ENCODE results near the gene MAGEA6.
"Not testable (repeated sequence)": the region's sequence is repeated elsewhere in the genome, so short reads cannot be mapped to it uniquely, and the experiment has no call there.

MAGEA6 gene, protein sequence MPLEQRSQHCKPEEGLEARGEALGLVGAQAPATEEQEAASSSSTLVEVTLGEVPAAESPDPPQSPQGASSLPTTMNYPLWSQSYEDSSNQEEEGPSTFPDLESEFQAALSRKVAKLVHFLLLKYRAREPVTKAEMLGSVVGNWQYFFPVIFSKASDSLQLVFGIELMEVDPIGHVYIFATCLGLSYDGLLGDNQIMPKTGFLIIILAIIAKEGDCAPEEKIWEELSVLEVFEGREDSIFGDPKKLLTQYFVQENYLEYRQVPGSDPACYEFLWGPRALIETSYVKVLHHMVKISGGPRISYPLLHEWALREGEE

GRCh38 chrX:152769549-152770289, at the start of gene MAGEA6:
MAGEA6 (minus strand) TSS chrX:152769689; CDS start chrX:152767650, 2,039 bp downstream.
- H3K27ac ChIP-seq; H3K36me3 ChIP-seq; intact Hi-C loops (cut with DNase I; ENCODE audit: low total_unique reads); H3K27me3 ChIP-seq; DNase-seq; H3K4me1 ChIP-seq; H3K9me3 ChIP-seq; H3K4me3 ChIP-seq: not testable (repeated sequence)

- Histone ChIP-seq H3K9me3 (no peaks in the 10 kb centered on the region), H3K36me3 (no peaks in the 10 kb centered on the region), H3K27me3 (no peaks in the 10 kb centered on the region), H3K27ac (no peak overlapping the region), H3K4me1 (no peaks in the 10 kb centered on the region), H3K4me3 (no peak overlapping the region)
- intact Hi-C loops (cut with DNase I; ENCODE audit: low total_unique reads): loop anchor here (5.0 kb wide), 1 partner anchor 1853 kb away; no protein-coding TSS in a partner anchor
- DNase-seq: no peak
- TF ChIP-seq, protein P1, sequence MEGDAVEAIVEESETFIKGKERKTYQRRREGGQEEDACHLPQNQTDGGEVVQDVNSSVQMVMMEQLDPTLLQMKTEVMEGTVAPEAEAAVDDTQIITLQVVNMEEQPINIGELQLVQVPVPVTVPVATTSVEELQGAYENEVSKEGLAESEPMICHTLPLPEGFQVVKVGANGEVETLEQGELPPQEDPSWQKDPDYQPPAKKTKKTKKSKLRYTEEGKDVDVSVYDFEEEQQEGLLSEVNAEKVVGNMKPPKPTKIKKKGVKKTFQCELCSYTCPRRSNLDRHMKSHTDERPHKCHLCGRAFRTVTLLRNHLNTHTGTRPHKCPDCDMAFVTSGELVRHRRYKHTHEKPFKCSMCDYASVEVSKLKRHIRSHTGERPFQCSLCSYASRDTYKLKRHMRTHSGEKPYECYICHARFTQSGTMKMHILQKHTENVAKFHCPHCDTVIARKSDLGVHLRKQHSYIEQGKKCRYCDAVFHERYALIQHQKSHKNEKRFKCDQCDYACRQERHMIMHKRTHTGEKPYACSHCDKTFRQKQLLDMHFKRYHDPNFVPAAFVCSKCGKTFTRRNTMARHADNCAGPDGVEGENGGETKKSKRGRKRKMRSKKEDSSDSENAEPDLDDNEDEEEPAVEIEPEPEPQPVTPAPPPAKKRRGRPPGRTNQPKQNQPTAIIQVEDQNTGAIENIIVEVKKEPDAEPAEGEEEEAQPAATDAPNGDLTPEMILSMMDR (IDR thresholded peaks at IDR 0.05): no peak
Measured at GRCh38 chrX:152819266-152819665, 49.8 kb upstream of the MAGEA6 start.

DNA sequence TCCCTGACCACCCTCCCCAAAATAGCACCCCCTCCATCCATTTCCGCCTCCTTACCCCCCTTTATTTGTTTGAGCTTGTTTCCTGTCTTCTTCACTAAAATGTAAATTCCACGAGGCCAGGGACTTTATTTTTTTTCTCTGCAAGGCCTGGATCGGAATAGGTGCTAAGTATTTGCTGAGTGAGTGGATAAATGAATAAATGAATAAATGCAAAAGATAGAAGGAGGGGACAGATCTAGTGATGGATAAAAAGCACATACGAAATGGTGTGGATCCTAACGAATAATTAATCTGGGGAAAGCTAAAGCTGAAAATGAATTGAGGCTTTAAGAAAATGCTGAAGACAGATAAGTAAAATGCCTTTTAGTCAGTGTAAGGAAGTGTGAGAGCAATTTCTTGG, 48.9 kb upstream of the MAGEA6 start:
- H3K9me3 ChIP-seq: no peaks in the 10 kb centered on the region
- H3K4me3 ChIP-seq: no peak overlapping the region
- TF ChIP-seq, protein P1 (IDR thresholded peaks at IDR 0.05): no peak
- H3K36me3 ChIP-seq: no peaks in the 10 kb centered on the region
- no peak overlapping the region for H3K27ac ChIP-seq
- no peaks in the 10 kb centered on the region for H3K4me1 ChIP-seq
- DNase-seq: no peak
- intact Hi-C loops (cut with DNase I; ENCODE audit: low total_unique reads): loop anchor here (5.0 kb wide), 1 partner anchor 1854 kb away; no protein-coding TSS in a partner anchor
- H3K27me3 ChIP-seq: no peaks in the 10 kb centered on the region

- intact Hi-C loops (cut with DNase I; ENCODE audit: low total_unique reads): loop anchor here (5.0 kb wide), 1 partner anchor 1855 kb away; no protein-coding TSS in a partner anchor
- H3K9me3 ChIP-seq: no peaks in the 10 kb centered on the region
- H3K4me3 ChIP-seq: no peak overlapping the region
- H3K27me3 ChIP-seq: no peaks in the 10 kb centered on the region
- no peaks in the 10 kb centered on the region for H3K4me1 ChIP-seq
- DNase-seq: no peak
- H3K36me3 ChIP-seq: no peaks in the 10 kb centered on the region
- no peak overlapping the region for H3K27ac ChIP-seq
- TF ChIP-seq, protein P1 (IDR thresholded peaks at IDR 0.05): no peak
Measured at GRCh38 chrX:152817078-152817764, 47.7 kb upstream of the MAGEA6 start.

- Histone ChIP-seq H3K9me3 (no peaks in the 10 kb centered on the region), H3K36me3 (no peaks in the 10 kb centered on the region), H3K4me1 (no peaks in the 10 kb centered on the region), H3K27ac (no peak overlapping the region), H3K4me3 (no peak overlapping the region), H3K27me3 (no peaks in the 10 kb centered on the region)
- intact Hi-C loops (cut with DNase I; ENCODE audit: low total_unique reads): no loop called here
- no peak for DNase-seq
- TF ChIP-seq, protein P1 (IDR thresholded peaks at IDR 0.05): no peak
Measured at GRCh38 chrX:152814048-152814447, 44.6 kb upstream of the MAGEA6 start.
